GM19328 (cell line): ENCODE data around the gene CPNE1.

ENCODE experiments used
- ATAC-seq: cut with Tn5 transposase; IDR thresholded peaks from one replicate; pipeline ENCODE4 v1.9.1; 2021; ENCODE audit warnings: mild to moderate bottlenecking, moderate library complexity; ENCODE audit not compliant: unreplicated experiment

Gene CPNE1

DNA sequence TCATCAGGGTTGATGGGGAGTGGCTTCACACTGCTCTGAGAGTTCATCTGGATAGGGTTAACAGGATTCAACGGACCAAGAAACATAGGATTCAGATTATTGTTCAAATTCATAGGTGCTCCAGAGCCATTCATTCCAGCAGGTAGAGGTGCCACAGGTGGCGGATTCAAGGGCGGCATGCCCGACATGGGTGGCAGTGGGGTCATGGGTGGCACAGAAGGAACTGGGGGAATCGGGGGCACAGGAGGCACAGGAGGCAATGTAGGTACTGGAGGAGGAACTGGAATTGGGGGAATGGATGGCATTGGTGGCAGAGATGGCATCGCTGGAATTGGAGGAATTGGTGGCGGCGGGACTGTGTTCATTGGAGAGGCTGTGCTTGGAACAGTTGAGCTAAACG is 10.3 kb downstream of the CPNE1 start:
- no peak for ATAC-seq

DNA sequence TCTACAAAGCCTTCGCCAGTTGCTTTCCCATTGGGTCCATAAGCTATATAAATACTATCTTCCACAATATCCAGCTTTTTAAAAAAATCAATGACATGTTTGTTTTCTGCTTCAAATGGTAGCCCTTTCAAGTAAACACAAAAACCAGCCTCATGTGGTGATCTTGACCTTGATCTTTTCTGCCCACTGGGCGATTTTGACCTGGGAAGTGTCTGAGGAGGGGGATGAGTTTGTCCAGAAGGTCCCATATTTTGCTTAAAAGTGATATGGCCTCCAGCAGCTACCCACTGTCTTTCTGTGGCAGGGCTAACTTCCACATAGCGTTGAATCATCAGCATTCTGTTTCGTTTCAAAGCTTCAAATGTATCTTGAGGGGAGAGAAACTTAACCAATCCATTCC is 10.8 kb downstream of the CPNE1 start:
- no peak for ATAC-seq

DNA sequence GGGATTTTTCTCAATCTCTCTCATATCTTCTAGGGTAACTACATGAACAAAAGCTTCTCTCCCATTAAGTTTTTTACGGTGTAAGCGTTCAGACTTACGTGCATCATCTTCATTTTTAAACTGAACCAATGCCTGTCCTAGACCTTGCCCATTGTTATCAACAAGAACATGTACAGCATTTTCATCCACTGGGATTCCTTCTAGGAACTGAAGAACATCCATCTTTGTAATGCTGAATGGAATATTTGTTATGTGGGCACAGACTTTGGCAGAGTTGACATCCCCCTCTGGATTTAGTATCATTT is 11.3 kb downstream of the CPNE1 start:
- ATAC-seq: no peak

DNA sequence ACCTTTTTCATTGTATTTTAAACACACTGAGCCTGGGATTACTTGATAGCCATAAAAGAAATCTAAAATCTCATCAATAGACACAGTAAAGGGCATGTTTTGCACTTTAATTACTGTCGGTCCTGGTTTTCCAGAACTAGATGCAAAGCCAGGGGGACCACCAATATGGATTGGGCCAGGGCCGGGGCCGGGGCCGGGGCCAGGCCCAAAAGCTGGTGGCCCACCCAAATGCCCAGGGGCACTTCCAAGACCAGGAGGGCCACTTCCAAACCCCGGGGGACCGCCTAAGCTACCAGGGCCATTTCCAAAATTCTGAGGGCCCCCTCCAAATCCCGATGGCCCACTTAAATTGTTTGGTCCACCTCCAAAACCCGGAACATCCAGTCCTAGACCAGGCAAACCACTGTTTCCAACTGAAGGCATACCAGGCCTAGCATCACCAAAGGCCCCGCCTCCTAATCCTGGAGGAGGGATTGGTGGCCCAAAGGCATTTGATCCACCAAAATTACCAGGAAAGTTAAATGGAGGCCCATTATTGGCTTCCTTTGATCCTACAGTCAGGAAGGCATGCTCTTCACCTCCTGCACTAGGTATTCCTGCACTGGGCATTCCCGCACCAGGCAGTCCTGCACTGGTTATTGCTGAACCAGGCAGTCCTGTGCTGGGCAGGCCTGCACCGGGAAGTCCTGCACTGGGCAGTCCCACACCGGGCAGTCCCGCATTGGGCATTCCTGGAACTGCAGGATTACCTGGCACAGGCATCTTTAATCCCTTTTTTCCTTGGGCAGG is 11.9 kb downstream of the CPNE1 start:
- no peak for ATAC-seq

DNA sequence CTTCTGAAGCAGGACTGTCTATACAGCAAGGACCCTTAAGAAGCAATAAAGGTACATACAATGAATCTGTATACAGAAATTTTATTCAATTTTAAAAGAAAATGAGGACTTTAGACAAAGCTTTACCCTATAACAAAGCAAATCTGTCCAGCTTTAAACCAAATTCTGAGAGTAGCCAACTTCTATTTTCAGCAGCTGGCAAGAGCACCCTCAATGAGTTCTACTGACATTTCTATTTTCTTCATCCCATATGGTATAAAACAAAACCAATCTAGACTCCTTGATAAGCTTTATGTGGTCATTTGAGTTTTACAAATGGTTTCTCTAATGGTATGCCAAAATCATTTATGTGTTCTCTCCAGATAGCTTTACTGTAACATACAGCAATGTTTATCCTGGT is 12.7 kb downstream of the CPNE1 start:
- no peak for ATAC-seq

DNA sequence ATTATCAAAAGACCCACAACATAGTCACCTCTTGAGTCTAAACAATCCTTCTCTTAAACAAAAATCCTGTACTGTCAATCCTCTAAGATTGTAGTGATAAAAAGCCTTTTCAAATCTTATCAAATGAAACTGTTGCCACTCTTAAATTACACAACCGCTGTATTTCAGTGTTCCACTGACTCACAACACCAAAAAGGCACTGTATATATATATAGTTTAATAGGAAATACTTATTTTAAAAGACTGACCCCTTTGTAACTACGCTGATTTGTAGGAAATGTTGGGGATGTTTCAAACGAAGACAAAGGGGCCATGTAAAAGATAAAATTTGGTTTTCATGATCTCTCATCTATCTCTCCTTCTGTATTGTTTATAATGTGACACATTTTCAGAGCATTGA is 14.1 kb downstream of the CPNE1 start:
- no peak for ATAC-seq

DNA sequence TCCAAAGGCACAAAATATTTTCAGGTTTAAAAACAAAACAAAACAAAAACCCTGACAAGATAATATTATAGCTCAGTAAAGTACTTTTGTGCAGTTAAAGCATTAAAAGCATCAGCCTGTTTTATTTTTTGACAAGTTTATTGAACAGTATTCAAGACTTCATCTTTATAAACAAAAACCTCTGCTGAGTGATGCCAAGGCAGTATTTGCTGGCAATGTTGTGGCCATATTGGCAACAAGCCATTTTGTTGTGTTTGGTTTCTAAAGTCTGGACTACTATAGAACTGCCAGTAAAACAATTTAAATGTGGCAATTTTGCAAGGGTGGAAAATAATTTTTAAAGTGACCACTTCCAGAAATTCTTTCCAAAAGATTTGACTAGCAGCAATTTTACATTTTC is 15.9 kb downstream of the CPNE1 start:
- no peak for ATAC-seq

DNA sequence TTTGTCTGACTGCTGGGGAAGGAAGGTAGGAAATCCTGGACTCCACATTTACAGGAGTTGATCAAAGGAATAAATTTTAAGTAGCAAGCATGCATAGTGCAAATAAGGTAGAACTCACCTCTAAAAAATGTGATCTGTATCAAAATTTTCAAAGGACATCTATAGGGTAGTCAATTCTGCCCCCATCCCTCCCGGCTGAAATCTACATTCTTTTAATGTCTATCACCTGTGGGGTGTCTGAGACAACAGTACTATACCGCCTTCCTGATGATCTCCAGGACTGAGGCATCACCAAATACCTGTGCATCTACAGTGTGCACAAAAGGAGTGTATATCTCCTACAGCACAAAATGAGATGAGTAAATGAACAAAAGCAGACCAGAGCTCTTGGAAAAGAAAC is 19.9 kb downstream of the CPNE1 start:
- ATAC-seq: no peak

DNA sequence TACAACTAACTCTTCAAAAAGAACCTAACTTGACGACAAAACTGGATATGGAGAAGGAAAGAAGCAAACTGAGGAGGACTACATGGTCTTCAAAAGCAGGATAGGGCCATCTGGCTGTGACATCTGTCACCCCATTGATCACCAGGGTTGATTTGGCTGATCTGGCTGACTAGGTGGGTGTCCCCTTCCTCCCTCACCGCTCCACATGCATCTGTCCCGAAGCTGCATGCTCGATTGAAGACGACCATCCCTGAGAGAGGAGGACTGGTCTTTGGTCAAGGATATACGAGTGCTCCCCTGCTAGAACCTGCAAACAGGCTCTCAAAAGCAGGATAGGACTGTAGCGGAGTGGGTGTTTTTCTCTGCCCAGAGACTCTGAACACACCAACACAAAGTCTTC is 21.7 kb downstream of the CPNE1 start:
- ATAC-seq: no peak

DNA sequence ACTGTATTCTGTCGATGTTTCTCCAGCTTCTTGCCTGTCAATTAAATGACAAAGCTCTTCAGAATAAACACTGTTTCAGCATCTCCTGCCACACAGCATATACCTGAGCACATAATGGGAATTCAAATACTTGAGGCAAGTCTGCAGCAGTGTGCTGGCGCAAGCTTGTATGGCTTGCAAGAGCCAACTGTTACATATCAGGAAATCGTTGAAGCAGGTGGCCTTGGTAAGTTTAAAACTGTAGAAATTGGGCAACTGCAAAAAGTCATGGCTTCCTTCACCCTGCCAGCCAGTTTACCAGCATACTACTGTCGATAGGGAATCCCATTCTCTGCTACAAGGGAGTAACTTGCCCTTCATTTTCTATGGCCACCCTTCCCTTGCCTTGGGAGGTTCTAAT is 23.0 kb downstream of the CPNE1 start:
- ATAC-seq: no peak

DNA sequence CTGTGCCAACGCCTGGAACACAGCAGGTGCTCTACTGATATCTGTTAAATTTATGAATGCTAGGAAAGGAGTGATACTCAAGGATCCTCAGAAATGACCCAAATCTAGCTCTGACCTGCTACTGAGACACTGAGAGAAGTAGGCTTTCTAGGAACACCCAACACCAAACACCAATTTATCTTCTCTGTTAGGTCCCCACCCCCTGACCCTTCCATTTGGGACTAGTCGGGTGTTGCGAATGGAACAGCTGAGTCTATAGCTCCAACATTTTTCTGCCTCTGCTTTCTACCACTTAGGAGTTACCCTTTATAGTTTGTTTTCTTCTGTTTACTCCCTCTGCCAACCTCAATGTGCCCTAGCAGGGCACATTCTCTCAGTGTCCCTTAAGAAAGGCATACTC is 24.0 kb downstream of the CPNE1 start:
- ATAC-seq: no peak

DNA sequence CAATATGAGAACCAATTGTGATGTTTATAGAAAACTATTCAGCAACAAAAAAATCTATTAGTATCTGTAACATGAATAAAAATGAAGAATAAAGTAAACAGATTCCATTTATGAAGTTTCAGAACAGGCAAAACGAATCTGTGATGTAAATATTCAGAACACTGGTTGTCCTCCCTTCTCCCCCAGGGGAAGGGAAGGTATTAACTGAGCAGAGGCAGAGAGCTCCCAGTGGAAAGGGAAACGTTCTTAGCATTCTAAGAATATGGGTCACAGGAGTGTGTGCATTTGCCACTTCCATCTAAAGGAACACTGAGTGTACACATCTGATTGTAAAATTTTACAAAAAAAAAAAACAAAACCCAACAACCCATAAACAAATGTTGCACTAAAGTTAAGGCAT is 25.9 kb downstream of the CPNE1 start:
- ATAC-seq: no peak

DNA sequence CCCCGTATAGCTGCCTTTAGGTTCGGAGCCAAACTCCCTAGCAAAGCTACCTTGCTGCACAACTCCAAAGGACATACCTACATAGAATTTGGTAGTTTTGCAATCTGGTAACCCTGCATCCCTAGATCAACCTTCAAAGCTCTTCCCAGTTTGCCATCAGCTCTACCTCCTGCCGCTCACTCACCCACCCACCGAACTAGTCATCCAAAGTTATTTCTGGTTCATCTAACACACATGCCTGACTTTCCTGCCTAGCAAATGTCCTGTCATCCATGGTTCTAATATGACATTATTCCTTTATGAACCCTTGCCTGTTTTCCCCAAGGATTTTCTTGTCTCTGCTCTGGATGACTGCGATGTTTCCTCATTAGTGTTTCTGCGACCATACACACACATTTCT is 27.4 kb downstream of the CPNE1 start:
- ATAC-seq: no peak

DNA sequence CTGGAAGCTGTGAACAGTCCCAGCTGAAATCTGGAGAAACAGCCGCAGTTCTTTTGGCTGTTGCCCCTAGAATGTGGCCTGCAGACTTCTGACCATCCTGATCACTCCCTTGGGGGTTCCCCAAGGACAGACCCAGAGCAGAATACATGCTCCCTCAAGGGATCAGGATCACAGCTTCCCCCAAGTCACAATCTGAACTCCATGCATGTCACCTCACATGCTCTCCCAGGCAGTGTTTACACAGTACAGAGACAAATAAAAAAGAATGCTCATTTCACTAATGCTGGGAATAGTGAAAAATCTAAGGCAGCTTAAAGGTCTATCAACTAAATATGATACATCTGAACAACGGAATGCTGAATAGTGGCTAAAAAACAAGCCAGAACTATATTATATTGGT is 28.6 kb downstream of the CPNE1 start:
- ATAC-seq: no peak

DNA sequence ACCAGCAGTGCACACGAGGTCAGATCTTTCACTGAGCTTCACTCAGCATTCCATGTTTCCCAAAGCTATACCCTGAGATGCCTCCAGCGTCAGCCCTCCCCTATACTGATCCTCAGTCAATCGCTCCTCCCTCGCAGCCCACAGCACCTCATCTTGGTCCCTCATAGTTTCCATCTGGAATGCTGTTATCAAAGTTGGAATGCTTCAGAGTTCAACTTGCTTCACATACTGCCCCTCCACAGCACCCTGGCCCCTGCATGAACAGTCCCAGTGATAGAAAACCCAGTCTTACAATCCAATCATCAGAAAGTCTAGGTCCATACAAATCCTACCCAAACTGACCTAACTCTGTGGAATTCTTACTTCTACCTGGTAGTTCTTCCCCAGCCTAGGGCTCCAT is 29.0 kb downstream of the CPNE1 start:
- ATAC-seq: no peak

DNA sequence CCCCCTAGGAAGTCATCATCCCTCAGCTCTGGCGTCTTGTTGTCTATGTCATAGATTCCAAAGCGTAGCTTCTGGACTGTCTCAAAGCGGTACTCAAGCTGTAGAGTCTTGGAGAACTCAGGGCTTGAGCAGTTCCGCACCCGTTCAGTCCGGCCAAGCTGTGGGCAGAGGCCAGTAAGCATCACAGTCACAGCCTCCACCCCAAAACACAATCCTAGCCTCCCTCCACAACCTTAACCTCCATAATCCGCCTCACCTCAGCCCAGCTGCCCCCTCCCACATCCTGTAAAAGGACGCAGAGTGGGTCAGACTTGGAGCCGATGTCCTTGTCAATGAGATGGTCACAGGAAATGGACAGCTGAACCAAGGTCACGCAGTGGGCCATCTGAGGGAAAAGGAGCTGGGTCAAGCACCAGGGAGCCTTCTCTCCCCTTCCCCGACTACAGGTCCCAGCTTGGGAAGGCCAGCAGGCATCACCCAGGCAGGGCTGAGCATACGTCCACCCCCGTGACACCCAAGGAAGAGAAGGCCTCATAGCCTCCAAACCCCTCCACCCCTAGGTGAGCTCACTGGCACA is 32.1 kb downstream of the CPNE1 start:
- no peak for ATAC-seq

DNA sequence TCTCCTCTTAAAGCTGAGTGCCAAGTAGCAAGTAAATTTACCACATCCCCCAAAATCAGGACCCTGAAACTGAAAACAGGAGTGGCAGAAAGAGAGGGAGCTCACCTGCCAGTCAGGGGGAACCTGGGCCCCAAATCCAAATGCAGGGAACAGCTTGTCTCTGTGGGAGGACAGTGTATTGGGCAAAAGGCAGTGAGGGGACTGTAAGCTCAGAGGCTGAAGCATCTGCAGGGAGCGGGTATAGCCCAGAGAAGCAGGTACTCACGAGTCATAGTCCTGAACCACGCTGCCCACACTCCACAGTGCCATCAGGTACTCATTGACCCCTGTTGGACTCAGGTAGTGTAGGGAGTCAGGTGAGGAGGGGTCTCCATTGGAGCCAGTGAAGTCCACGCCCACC is 34.1 kb downstream of the CPNE1 start:
- no peak for ATAC-seq

DNA sequence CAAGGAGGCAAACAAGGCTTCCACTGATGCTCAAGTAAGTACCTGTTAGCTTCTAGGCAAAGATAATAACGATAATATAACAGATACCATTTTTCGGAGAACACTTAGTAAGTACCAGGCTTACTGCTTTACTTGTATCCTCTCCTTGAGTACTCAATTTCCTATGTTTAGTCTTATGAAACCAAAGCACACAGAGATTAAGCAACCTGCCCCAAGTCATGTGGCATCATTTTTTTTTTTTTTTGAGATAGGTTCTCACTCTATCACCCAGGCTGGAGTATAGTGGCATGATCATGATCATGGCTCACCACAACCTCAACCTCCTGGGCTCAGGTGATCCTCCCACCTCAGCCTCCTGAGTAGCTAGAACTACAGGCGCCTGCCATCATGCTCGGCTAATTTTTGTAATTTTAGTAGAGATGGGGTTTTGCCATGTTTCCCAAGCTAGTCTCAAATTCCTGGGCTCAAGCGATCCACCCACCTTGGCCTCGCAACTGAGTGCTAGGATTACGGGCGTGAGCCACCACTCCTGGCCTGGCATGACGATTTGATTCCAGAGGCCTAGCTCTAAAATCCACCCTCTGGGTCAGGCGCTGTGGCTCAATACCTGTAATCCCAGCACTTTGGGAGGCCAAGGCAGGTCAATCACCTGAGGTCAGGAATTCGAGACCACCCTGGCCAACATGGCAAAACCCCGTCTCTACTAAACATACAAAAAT is 35.1 kb downstream of the CPNE1 start:
- ATAC-seq: no peak

DNA sequence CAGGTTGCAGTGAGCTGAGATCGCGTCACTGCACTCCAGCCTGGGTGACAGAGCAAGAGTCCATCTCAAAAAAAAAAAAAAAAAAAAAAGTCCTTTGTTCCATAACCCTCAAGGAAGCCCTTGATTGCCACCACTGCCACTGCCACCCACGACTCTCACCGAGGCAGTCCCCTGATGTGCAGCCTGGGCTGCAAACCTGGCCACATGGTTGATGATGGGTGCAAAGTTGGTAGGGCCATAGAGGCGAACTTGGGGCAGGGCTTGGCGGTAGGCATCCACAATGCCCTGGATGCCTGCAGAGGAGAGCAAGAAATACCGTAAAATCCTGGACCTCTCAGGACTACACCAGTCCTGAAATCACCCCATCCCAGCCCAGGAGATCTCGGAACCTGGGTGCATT is 37.6 kb downstream of the CPNE1 start:
- ATAC-seq: no peak

DNA sequence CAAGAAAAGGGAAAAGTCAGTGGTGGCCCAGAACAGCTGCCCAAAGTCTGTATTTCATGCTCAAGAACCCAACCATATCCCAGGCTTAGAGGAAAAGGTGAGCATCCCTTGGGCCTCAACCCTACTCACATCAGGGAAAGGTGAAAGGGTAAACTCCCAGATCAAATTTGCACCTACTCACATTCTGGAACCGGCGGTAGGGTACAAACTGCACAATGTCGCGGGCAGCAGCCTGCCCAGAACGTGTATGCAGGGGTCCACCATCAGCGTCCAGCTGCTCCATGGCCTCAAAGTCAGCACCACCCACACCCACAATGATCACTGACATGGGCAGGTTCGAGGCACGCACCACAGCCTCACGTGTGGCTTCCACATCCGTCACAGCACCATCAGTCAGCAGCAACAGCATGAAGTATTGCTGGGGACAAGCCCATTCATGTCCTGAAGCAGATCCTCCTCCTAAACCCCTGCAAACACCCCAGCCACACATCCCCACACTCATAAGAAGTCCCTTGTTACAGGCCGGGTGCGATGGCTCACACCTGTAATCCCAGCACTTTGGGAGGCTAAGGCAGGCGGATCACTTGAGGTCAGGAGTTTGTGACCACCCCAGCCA is 38.2 kb downstream of the CPNE1 start:
- ATAC-seq: no peak

DNA sequence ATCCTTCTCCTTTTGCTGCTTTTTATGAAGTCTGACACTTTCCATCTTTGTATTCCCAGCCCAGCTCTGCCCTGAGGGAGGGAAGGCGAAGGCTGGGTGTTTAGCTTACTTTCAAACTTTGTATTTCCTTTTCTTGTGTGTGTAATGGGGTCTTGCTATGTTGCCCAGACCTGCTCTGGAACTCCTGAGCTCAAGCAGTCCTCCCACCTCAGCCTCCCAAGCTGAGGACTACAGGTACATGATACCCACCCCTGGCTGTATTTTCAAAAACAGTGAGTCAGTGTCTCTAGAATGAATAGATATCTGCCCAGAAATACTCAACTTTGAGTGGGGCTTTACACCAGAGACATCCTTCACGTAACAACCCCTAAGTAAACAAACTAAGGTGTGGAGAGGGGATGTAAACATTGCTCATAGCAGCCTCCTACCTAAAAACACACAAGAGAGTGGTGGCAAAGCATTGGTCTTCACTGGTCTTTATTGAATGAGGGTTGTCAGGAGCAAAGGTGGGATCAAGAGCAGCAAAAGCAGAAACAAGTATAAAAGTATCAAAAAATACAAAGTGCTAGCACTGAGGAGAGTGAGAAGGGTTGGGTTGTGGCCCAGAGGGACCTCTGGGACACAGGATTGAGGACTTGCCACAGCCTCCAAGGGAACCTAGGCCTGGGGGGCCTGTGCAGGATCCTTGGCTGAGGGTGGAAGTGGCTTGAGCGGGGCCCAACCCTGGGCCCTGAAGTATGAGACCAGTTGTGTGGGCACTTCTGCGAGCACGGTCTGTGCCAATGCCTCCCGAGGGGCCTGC is 38.9 kb downstream of the CPNE1 start:
- ATAC-seq: no peak
